ENCODE data around the gene ZNF281. TPM values are rescaled to one million over a fixed set of nuclear protein-coding genes. Genes with fewer than 3 reads are reported as not detected.

Gene ZNF281
- total and polyA plus RNA-seq, 9 of the 15 experiments (the other 6 are each of a cell fraction or from before 2014, with no cell fraction given) = 9.6 to 24.9 (median 16.5) TPM

- no TSS peak for BruUV-seq (replicated peaks)
- CTCF ChIA-PET (ENCODE audit: low intra/inter-chr PET ratio) = no interaction called here
These were observed 4.6 kb downstream of the ZNF281 start for GRCh38 chr1:200405264-200405663.

GRCh38 chr1:200401708-200402107 is 8.1 kb downstream of the ZNF281 start:
- no peak for FAIRE-seq
- 78% methylated on average over 1 of the region's 1 CpG for WGBS (ENCODE audit: insufficient coverage, low coverage, missing lambda C conversion rate)
- H3K79me2 ChIP-seq (ENCODE audit: control insufficient read depth, insufficient read depth, low read length) = peaks cover 19% of the 10 kb centered on the region
- peaks cover 0 to 6% of the 10 kb centered on the region in 2 experiments; a peak in 1 of 5 replicates for H3K4me1 ChIP-seq (replicated peaks in 1 of 2; ENCODE audit: control insufficient read depth in 2 of 2, insufficient read depth in 2 of 2, low read length in 2 of 2)
- H3K4me2 ChIP-seq (ENCODE audit: insufficient read depth, low read length) = no peak overlapping the region
- no peak for ATAC-seq
- no TSS peak for BruUV-seq (replicated peaks)
- no peak overlapping the region for H2AFZ ChIP-seq (ENCODE audit: low read depth, low read length)
- peaks cover 29% of the 10 kb centered on the region; the same call in 2 of the 3 replicates for H3K36me3 ChIP-seq (ENCODE audit: control insufficient read depth, insufficient read depth, low read length)
- CTCF ChIA-PET (ENCODE audit: low intra/inter-chr PET ratio) = no interaction called here
- no peaks in the 10 kb centered on the region for H3K9me1 ChIP-seq (ENCODE audit: control insufficient read depth, insufficient read depth, low read length)
- H3K27ac ChIP-seq (ENCODE audit: extremely low read depth, low read depth, low read length) = no peak overlapping the region
- in situ Hi-C loops (cut with MboI) (no loop called here), intact Hi-C loops (cut with micrococcal nuclease) (no loop called here)
- POLR2A ChIA-PET = interaction anchor here (0.8 to 1.6 kb wide), 3 partner anchors 10 to 453 kb away, joined by 3 to 5 read pairs (median 5); no protein-coding TSS in a partner anchor
- no peak overlapping the region for H3K9ac ChIP-seq (ENCODE audit: insufficient read depth in 1 of 2, low read depth in 2 of 2, low read length in 2 of 2)
- H3K9me3 ChIP-seq (replicated peaks; ENCODE audit: control insufficient read depth, insufficient read depth, low read depth, low read length) = no peaks in the 10 kb centered on the region
- no peaks in the 10 kb centered on the region for H3K27me3 ChIP-seq (ENCODE audit: control insufficient read depth in 2 of 2, insufficient read depth in 2 of 2, low read length in 2 of 2)
- TF ChIP-seq ERF (CRISPR knock-in tag; IDR thresholded peaks at IDR 0.05) (no peak), ZBTB12 (CRISPR knock-in tag; IDR thresholded peaks at IDR 0.05) (no peak), BRF2 (IDR thresholded peaks at IDR 0.05; ENCODE audit: borderline replicate concordance, insufficient read depth, insufficient read length) (no peak)
- no peak for DNase-seq (ENCODE audit: extremely low read depth in 1 of 4, low spot score in 3 of 4)
- H4K20me1 ChIP-seq (replicated peaks; ENCODE audit: control insufficient read depth, insufficient read depth, low read length) = no peaks in the 10 kb centered on the region; the same call in 1 of the 2 replicates
- no peak overlapping the region for H3K4me3 ChIP-seq

More at GRCh38 chr1:200405264-200405663, 4.6 kb downstream of the ZNF281 start:
- POLR2A ChIA-PET = no interaction called here
- peaks cover 52% of the 10 kb centered on the region for H3K36me3 ChIP-seq (ENCODE audit: control insufficient read depth, insufficient read depth, low read length)
- peaks cover 51% of the 10 kb centered on the region for H3K79me2 ChIP-seq (ENCODE audit: control insufficient read depth, insufficient read depth, low read length)
- H3K9ac ChIP-seq (ENCODE audit: insufficient read depth in 1 of 2, low read depth in 2 of 2, low read length in 2 of 2) = no peak overlapping the region
- peaks cover 4% of the 10 kb centered on the region; the same call in 1 of the 2 replicates for H4K20me1 ChIP-seq (replicated peaks; ENCODE audit: control insufficient read depth, insufficient read depth, low read length)
- DNase-seq (ENCODE audit: extremely low read depth in 1 of 4, low spot score in 3 of 4) = no peak
- ATAC-seq = no peak
- FAIRE-seq = no peak
- H3K27me3 ChIP-seq (ENCODE audit: control insufficient read depth in 2 of 2, insufficient read depth in 2 of 2, low read length in 2 of 2) = no peaks in the 10 kb centered on the region
- H3K4me2 ChIP-seq (ENCODE audit: insufficient read depth, low read length) = no peak overlapping the region
- no peaks in the 10 kb centered on the region for H3K9me3 ChIP-seq (replicated peaks; ENCODE audit: control insufficient read depth, insufficient read depth, low read depth, low read length)
- in situ Hi-C loops (cut with MboI) (no loop called here), intact Hi-C loops (cut with micrococcal nuclease) (no loop called here)
- H3K4me1 ChIP-seq (replicated peaks in 1 of 2; ENCODE audit: control insufficient read depth in 2 of 2, insufficient read depth in 2 of 2, low read length in 2 of 2) = peaks cover 17 to 26% of the 10 kb centered on the region in 2 experiments; a peak in 4 of 5 replicates
- no peaks in the 10 kb centered on the region for H3K9me1 ChIP-seq (ENCODE audit: control insufficient read depth, insufficient read depth, low read length)
- TF ChIP-seq CEBPG (CRISPR knock-in tag; IDR thresholded peaks at IDR 0.05) (no peak), CEBPG (tag; conservative IDR thresholded peaks at IDR 0.05 in 1 of 2, IDR thresholded peaks at IDR 0.05 in 1 of 2) (peak; percentile 34 to 37; a peak in 2 of 4 replicates), HDAC2 (IDR thresholded peaks at IDR 0.05) (no peak), CEBPB (tag; IDR thresholded peaks at IDR 0.05) (peak; percentile 68), CSDE1 (IDR thresholded peaks at IDR 0.05) (no peak)
- no peak overlapping the region for H2AFZ ChIP-seq (ENCODE audit: low read depth, low read length)
- H3K4me3 ChIP-seq = no peak overlapping the region
- WGBS (ENCODE audit: insufficient coverage, low coverage, missing lambda C conversion rate) = 57% methylated on average over 2 of the region's 2 CpGs
- no peak overlapping the region for H3K27ac ChIP-seq (ENCODE audit: extremely low read depth, low read depth, low read length)

All from K562 (cell line).